AG04449 (cell line): ENCODE data around the gene ENSA.
A peak's percentile ranks its signal among the peaks of the same experiment; 100 is the strongest.
"Not testable (repeated sequence)": the region's sequence is repeated elsewhere in the genome, so short reads cannot be mapped to it uniquely, and the experiment has no call there.

Source experiments
- CTCF ChIA-PET: fragments of 350-600 bp; formaldehyde crosslinking; extraction: SDS; loops from one replicate; lab custom pipeline; 2021; ENCODE audit warnings: antibody characterized with exemption; lab: Yijun Ruan, JAX
- POLR2A ChIA-PET: fragments of 400-600, 350-600 bp; formaldehyde crosslinking; extraction: SDS; loops from one replicate; lab custom pipeline; 2020; ENCODE audit warnings: antibody characterized with exemption, inconsistent platforms; lab: Yijun Ruan, JAX
- DNase-seq: peaks from one replicate; pipeline ENCODE4 v3.0.0-alpha.2; 2010; ENCODE audit warnings: low read depth, low spot score
- H3K4me3 ChIP-seq: 2 replicates; pipeline ENCODE4 v1.5.1; 2011; ENCODE audit warnings: low read depth, mild to moderate bottlenecking, control low read depth, low read length
- CTCF ChIP-seq: IDR thresholded peaks from one replicate; pipeline ENCODE4 v1.5.1; 2011; ENCODE audit warnings: mild to moderate bottlenecking, moderate library complexity, low read length, control low read depth, inconsistent platforms; ENCODE audit not compliant: insufficient read depth; ENCODE audit errors: missing control alignments

Gene ENSA

GRCh38 chr1:150575072-150575489, 54.3 kb downstream of the ENSA start:
- ChIA-PET CTCF (interaction anchor here (1.0 to 6.5 kb wide), 3 partner anchors 15 to 45 kb away, joined by 3 to 69 read pairs (median 17); no protein-coding TSS in a partner anchor), POLR2A (interaction anchor here (2.7 to 11.1 kb wide), 2 partner anchors 12 to 54 kb away, joined by 7 to 135 read pairs; partner anchors contain the start of gene ENSA)
- peak overlapping the region; percentile 100 for H3K4me3 ChIP-seq
- TF ChIP-seq CTCF, result no peak
- DNase-seq, result no peak

- POLR2A ChIA-PET, result interaction anchor here (0.7 to 11.1 kb wide), 2 partner anchors 12 to 47 kb away, joined by 4 to 135 read pairs; no protein-coding TSS in a partner anchor
- H3K4me3 ChIP-seq, result peak overlapping the region; percentile 27
- CTCF ChIA-PET, result interaction anchor here (1.0 to 6.5 kb wide), 3 partner anchors 15 to 46 kb away, joined by 3 to 69 read pairs (median 17); no protein-coding TSS in a partner anchor
- TF ChIP-seq CTCF, result no peak
- no peak for DNase-seq
Observed at GRCh38 chr1:150574260-150575071, 54.9 kb downstream of the ENSA start.

- POLR2A ChIA-PET, result interaction anchor here (11.1 kb wide), 1 partner anchor 11 kb away, joined by 135 read pairs; no protein-coding TSS in a partner anchor
- DNase-seq, H3K4me3 ChIP-seq: not testable (repeated sequence)
- CTCF ChIA-PET, result interaction anchor here (6.4 kb wide), 1 partner anchor 13 kb away, joined by 70 read pairs; no protein-coding TSS in a partner anchor
Observed at GRCh38 chr1:150573648-150574071, 55.8 kb downstream of the ENSA start.

- H3K4me3 ChIP-seq, result no peak overlapping the region
- TF ChIP-seq CTCF, result no peak
- ChIA-PET CTCF (interaction anchor here (1.0 to 6.4 kb wide), 2 partner anchors 8 to 13 kb away, joined by 3 to 70 read pairs; no protein-coding TSS in a partner anchor), POLR2A (interaction anchor here (1.3 to 11.1 kb wide), 3 partner anchors 10 to 47 kb away, joined by 3 to 135 read pairs (median 3); no protein-coding TSS in a partner anchor)
- no peak for DNase-seq
Observed at GRCh38 chr1:150572918-150573647, 56.3 kb downstream of the ENSA start.
